ENCODE measurements around the gene KRTAP10-9. TPM values are rescaled to one million over a fixed set of nuclear protein-coding genes. Genes with fewer than 3 reads are reported as not detected.

Gene KRTAP10-9
- total and polyA plus RNA-seq, 2 experiments from 2014 or later = not detected

DNA sequence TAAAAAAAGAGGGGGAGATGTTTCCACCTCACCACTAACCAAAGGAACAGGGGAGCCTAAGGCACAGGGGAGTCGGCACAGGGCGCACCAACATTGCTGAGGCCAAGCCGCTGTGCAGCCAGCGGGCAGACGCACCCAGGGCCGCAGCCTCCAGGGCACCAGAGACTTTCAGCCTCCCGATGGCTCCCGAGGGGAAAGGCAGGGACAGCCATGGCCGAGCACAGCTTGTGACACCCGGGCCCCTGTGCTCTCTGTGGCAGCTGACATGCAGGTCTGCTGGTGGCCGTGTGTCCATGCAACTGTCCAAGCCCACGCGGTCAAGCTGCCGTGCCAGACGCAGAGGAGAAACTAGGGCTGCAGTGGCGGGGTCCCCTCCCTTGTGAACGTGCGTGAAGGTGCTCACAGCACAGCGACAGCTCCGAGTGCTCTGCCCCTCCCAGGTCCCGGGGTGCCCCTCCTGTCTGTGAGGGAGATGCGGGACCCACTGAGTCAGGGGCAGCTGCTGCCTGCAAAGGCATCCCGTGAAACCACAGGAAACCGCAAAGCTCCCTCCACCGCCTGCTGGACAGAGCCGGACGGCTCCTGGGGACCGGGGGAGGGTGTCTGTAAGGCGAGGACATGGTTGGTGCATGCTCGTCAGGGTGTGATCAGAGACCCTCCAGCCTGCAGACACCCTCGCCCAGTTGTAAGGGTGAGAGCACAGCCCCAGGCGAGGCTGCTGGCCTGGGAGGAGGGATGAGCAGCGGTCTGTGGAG lies 21.8 kb downstream of the KRTAP10-9 start:
- no peak for DNase-seq (ENCODE audit: low read depth in 1 of 2, low spot score in 1 of 2)
- TF ChIP-seq, protein P1, sequence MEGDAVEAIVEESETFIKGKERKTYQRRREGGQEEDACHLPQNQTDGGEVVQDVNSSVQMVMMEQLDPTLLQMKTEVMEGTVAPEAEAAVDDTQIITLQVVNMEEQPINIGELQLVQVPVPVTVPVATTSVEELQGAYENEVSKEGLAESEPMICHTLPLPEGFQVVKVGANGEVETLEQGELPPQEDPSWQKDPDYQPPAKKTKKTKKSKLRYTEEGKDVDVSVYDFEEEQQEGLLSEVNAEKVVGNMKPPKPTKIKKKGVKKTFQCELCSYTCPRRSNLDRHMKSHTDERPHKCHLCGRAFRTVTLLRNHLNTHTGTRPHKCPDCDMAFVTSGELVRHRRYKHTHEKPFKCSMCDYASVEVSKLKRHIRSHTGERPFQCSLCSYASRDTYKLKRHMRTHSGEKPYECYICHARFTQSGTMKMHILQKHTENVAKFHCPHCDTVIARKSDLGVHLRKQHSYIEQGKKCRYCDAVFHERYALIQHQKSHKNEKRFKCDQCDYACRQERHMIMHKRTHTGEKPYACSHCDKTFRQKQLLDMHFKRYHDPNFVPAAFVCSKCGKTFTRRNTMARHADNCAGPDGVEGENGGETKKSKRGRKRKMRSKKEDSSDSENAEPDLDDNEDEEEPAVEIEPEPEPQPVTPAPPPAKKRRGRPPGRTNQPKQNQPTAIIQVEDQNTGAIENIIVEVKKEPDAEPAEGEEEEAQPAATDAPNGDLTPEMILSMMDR (IDR thresholded peaks at IDR 0.05; ENCODE audit: low read depth, low read length) = no peak
- no peak overlapping the region for H3K4me3 ChIP-seq

DNA sequence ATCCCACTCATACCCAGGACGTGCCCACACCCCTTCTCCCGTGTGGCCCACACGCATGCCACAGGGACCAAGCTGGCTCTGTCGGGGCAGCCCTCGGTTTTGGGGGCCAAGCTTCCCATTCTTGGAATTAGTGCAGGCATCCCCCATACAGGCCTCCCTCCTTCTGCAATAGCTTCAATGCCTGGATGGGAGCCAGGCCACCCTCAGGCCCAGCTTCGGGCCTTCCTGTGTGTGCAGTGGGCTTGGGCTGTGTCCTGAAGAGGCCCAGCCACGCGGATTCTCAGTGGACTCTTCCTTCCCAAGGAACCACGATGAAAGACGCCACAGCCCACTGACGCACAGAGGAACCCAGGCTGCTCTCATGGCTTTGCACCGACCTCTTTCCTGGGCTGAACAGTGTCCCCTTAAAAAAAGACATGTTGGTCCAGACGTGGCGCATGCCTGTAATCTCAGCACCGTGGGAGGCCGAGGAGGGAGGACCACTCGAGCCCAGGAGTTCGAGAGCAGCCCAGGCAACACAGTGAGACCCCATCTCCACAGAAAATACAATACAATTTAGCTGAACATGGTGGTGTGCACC lies 22.7 kb downstream of the KRTAP10-9 start:
- DNase-seq (ENCODE audit: low read depth in 1 of 2, low spot score in 1 of 2) = no peak
- TF ChIP-seq, protein P1 (IDR thresholded peaks at IDR 0.05; ENCODE audit: low read depth, low read length) = no peak
- no peaks in the 10 kb centered on the region for H3K27me3 ChIP-seq
- no peak overlapping the region for H3K4me3 ChIP-seq
- H3K27ac ChIP-seq = no peak overlapping the region
- H3K36me3 ChIP-seq = no peaks in the 10 kb centered on the region
- no peaks in the 10 kb centered on the region for H3K9me3 ChIP-seq (ENCODE audit: low read depth)
- no peaks in the 10 kb centered on the region for H3K4me1 ChIP-seq (ENCODE audit: low read depth)

More for the DNA sequence above, 21.8 kb downstream of the KRTAP10-9 start:
- Histone ChIP-seq H3K27me3 (no peaks in the 10 kb centered on the region), H3K9me3 (ENCODE audit: low read depth) (no peaks in the 10 kb centered on the region), H3K4me1 (ENCODE audit: low read depth) (no peaks in the 10 kb centered on the region), H3K27ac (no peak overlapping the region), H3K36me3 (no peaks in the 10 kb centered on the region)

DNA sequence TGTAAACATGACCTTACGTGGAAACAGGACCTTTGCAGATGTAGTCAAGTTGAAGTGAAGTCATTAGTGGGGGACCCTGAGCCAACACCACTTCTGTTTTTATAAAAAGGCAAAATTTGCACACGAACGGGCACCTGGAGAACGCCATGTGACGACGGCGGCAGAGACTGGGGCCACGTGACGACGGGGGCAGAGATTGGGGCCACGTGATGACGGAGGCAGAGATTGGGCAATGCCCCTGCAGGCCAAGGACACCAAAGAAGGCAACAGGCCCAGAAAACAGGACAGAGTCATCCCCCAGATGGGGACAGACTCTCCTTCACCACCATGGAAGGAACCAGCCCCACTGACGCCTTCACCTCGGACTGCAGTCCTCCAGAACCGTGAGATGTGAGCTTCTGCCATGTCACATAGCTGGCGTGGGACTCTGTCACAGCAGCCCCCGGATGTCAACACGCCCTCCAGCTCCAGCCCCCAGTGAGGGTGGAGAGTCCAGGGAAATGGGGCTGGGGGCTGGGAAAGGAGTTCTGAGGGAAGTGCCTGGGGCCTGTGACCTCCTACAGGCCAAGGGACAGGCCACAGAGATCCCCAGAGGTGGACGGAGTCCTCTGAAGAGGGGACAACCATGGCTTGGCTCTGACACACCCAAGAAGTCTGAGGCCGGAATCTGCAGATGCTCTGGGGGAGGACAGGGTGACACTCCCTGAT lies 23.5 kb downstream of the KRTAP10-9 start:
- TF ChIP-seq, protein P1 (IDR thresholded peaks at IDR 0.05; ENCODE audit: low read depth, low read length) = no peak
- Histone ChIP-seq H3K4me1 (ENCODE audit: low read depth) (no peaks in the 10 kb centered on the region), H3K27me3 (no peaks in the 10 kb centered on the region), H3K36me3 (no peaks in the 10 kb centered on the region), H3K27ac (no peak overlapping the region), H3K4me3 (no peak overlapping the region), H3K9me3 (ENCODE audit: low read depth) (no peaks in the 10 kb centered on the region)
- no peak for DNase-seq (ENCODE audit: low read depth in 1 of 2, low spot score in 1 of 2)

DNA sequence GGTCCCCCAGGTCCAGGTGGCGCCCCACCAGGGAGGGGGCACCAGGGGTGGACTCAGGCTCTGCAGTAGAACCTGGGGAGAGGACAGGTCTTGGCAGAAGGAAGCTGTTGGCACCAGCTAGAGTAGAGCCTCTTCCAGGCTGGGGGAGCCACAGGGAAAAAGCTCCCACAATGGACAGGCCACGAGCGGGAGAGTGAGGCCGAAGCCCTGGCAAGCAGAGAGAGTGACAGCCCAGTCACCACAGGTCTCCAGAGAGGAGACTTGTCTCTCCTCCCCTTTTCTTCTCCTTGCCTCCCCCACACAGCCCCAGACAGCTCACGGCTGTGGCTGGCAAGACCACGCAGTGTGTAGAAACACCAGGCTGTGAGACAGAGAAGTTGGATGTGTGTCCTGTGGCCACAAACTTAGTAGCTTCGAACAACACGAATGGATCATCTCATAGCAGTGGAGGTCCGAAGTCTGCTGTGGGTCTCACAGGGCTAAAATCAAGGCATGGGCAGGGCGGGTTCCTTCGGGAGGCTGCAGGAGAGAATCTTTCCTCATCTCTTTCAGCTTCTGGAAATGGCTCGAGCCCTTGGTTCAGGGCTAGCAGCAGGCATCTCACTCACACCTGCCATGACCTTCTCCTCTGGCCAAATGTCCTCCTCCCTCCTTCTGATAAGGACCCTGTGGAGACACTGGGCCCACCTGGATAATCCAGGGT lies 24.2 kb downstream of the KRTAP10-9 start:
- Histone ChIP-seq H3K9me3 (ENCODE audit: low read depth) (no peaks in the 10 kb centered on the region), H3K27ac (no peak overlapping the region), H3K36me3 (no peaks in the 10 kb centered on the region), H3K4me1 (ENCODE audit: low read depth) (no peaks in the 10 kb centered on the region), H3K4me3 (no peak overlapping the region), H3K27me3 (no peaks in the 10 kb centered on the region)
- TF ChIP-seq, protein P1 (IDR thresholded peaks at IDR 0.05; ENCODE audit: low read depth, low read length) = no peak
- DNase-seq (ENCODE audit: low read depth in 1 of 2, low spot score in 1 of 2) = no peak

DNA sequence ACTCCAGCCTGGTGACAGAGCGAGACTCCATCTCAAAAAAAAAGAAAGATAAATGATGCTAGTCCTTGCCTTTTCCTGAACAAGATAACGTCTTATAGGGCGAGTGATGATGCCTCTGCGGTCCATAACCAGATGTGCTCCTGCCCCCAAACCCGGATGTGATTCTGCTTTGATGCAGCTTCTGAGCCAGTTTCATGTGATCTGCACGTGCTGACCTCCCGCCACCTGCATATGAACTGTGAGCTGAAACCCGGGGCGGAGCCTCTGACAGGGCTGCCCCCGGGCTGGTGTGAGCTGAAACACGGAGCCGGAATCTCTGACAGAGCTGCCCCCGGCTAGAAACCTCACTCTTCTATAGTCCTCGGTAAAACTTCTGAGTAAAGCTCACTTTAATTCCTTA lies 26.2 kb downstream of the KRTAP10-9 start:
- no peaks in the 10 kb centered on the region for H3K9me3 ChIP-seq (ENCODE audit: low read depth)
- no peak for DNase-seq (ENCODE audit: low read depth in 1 of 2, low spot score in 1 of 2)
- no peak overlapping the region for H3K4me3 ChIP-seq
- H3K4me1 ChIP-seq (ENCODE audit: low read depth) = no peaks in the 10 kb centered on the region
- TF ChIP-seq, protein P1 (IDR thresholded peaks at IDR 0.05; ENCODE audit: low read depth, low read length) = no peak
- H3K27ac ChIP-seq = no peak overlapping the region
- H3K36me3 ChIP-seq = no peaks in the 10 kb centered on the region
- no peaks in the 10 kb centered on the region for H3K27me3 ChIP-seq
